LNCAP (cell line): ENCODE data around the gene PRRX2.

Source experiments
- TF ChIP-seq, protein P1 (sequence below): fragments of 450-650 bp; IDR thresholded peaks from 2 replicates; pipeline ENCODE4 v1.5.1; 2017; ENCODE audit warnings: mild to moderate bottlenecking

The PRRX2 gene

GRCh38 chr9:129626079-129626624 lies 39.3 kb upstream of the PRRX2 start, which contains the start of gene NTMT1:
Gene NTMT1, plus strand, starts transcription at chr9:129626163. Its CDS starts 6,541 bp downstream, at chr9:129632704.
- TF ChIP-seq, protein P1, sequence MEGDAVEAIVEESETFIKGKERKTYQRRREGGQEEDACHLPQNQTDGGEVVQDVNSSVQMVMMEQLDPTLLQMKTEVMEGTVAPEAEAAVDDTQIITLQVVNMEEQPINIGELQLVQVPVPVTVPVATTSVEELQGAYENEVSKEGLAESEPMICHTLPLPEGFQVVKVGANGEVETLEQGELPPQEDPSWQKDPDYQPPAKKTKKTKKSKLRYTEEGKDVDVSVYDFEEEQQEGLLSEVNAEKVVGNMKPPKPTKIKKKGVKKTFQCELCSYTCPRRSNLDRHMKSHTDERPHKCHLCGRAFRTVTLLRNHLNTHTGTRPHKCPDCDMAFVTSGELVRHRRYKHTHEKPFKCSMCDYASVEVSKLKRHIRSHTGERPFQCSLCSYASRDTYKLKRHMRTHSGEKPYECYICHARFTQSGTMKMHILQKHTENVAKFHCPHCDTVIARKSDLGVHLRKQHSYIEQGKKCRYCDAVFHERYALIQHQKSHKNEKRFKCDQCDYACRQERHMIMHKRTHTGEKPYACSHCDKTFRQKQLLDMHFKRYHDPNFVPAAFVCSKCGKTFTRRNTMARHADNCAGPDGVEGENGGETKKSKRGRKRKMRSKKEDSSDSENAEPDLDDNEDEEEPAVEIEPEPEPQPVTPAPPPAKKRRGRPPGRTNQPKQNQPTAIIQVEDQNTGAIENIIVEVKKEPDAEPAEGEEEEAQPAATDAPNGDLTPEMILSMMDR, result no peak

DNA sequence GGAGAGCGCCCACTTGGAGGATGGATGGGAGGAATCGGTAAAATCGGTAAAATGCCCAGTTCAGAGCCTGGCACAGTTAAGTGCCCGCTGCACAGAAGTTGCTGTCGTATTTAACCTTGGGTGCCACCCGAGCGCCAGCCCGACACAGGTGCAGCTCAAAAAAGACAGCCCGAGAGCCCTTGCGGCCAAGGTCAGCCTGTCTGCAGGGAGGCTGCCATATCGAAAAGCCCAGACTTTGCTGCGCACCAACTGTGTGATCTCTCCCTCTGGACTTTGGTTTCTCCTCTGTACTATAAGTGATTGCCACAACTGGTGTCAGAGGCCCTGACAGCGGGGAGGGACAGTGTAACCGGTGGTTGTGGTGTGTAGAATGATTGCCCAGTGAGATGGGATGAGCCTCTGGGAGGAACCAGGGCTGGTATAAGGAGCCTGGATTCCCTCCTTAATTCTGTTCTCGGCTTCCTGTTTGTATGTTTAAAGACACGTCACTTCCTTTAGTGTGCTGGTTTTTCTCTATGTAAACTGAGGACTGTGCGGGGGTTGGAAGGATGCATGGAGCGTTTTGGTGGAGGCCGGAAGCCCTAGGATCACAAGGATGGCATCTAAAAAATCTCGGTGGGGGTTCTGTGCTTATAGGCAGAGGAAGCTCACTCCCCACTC lies 38.7 kb upstream of the PRRX2 start:
- TF ChIP-seq, protein P1, result no peak

GRCh38 chr9:129627556-129628440 lies 37.6 kb upstream of the PRRX2 start:
- TF ChIP-seq, protein P1, result no peak

DNA sequence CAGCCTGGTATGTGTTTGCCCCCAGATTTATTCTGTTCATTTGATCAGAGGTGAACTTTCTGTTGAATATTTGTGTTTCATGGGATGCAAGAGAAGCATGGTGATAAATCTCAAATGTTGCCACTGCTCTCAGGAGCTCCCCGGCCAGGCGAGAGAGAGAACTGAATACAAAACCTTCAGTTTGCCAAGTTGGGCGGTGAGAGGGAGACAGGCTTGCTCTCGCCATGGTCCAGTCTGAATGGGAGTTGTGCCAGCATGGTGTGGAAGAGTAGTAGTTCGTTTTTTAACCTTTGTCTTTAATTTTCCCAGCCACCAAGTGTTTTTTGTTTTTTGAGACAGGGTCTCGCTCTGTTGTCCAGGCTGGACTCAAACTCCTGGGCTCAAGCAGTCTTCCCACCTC lies 36.7 kb upstream of the PRRX2 start:
- TF ChIP-seq, protein P1, result no peak

DNA sequence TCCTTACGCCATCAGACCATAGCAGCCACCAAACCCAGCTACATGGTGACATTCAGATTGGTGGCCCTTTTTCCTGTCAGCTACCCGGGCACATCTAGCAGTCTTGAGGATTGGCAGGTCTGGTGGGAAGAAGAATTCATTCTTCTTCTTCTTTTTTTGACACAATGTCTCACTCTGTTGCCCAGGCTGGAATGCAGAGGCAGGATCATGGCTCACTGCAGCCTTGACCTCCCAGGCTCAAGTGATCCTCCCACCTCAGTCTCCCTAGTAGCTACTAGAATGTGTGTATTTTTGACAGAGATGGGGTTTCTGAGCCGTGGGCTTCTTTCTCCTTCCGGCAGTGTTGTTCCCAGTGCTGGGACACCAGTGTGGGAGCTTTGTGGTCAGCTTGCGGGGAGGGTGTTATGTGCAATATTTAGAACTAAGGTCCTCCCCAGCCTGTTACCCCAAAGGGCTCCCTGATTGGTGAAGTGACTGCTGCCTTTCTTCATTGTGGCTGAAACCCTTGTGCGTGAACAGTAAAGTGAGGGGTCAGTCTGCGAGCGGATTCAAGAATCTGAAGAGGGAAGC lies 36.1 kb upstream of the PRRX2 start:
- TF ChIP-seq, protein P1, result no peak

GRCh38 chr9:129630967-129631673 lies 34.3 kb upstream of the PRRX2 start:
- TF ChIP-seq, protein P1, result no peak

DNA sequence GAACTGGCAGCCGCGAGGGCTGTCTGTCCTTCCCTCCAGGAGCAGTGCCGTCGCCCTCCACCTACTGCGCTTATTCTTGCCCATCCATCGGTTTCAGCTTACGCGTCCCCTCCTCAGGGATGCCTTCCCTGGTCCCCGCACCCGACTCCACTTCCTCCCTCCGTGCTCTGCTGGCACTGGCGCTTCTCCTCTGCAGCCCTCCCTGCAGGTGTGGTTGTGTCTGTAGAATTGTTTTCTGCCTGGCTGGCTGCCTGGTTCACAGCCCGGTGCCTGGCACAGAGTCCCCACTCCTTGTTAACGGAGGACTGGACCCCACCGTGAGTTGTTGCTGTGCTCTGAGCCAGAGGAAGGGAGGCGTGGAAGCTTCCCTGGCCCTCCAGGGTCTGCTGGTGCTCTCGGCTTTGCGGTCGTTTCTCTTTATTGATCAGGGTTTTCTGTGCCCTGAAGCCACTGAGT lies 33.7 kb upstream of the PRRX2 start:
- TF ChIP-seq, protein P1, result no peak
